D721Med (cell line): ENCODE results near the gene MEAK7.

ENCODE experiments used
- DNase-seq: peaks from one replicate; pipeline ENCODE4 v3.0.0; 2011; ENCODE audit warnings: low spot score; ENCODE audit not compliant: insufficient read length
- FAIRE-seq: peaks from 2 replicates; lab custom pipeline; 2011; peaks lifted over from hg19 to GRCh38; lab: Jason Lieb, UNC
- TF ChIP-seq, protein P1 (sequence below): IDR thresholded peaks from 2 replicates; pipeline ENCODE4 v1.5.1; 2012; ENCODE audit warnings: mild to moderate bottlenecking, control low read depth; ENCODE audit not compliant: insufficient read depth; ENCODE audit errors: missing control alignments

The MEAK7 gene

DNA sequence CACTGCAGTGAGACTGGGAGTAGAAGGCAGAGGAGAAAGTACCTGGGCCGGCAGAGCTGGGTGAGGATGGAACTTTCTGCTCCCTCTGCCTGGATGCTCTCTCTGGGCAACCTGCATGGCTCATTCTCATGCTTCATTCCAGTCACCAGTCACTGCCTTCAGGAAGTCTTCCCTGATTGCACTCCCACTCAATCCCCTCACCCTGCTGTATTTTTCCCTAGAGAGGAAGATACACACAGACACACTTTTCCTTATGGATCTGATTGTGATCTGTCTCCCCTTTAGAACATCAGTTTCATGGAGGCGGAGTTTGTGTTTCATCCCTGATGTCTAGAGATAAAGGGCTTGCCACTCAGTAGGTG is 44.9 kb downstream of the MEAK7 start:
- FAIRE-seq (no peak), DNase-seq (no peak)
- TF ChIP-seq, protein P1, sequence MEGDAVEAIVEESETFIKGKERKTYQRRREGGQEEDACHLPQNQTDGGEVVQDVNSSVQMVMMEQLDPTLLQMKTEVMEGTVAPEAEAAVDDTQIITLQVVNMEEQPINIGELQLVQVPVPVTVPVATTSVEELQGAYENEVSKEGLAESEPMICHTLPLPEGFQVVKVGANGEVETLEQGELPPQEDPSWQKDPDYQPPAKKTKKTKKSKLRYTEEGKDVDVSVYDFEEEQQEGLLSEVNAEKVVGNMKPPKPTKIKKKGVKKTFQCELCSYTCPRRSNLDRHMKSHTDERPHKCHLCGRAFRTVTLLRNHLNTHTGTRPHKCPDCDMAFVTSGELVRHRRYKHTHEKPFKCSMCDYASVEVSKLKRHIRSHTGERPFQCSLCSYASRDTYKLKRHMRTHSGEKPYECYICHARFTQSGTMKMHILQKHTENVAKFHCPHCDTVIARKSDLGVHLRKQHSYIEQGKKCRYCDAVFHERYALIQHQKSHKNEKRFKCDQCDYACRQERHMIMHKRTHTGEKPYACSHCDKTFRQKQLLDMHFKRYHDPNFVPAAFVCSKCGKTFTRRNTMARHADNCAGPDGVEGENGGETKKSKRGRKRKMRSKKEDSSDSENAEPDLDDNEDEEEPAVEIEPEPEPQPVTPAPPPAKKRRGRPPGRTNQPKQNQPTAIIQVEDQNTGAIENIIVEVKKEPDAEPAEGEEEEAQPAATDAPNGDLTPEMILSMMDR: no peak

DNA sequence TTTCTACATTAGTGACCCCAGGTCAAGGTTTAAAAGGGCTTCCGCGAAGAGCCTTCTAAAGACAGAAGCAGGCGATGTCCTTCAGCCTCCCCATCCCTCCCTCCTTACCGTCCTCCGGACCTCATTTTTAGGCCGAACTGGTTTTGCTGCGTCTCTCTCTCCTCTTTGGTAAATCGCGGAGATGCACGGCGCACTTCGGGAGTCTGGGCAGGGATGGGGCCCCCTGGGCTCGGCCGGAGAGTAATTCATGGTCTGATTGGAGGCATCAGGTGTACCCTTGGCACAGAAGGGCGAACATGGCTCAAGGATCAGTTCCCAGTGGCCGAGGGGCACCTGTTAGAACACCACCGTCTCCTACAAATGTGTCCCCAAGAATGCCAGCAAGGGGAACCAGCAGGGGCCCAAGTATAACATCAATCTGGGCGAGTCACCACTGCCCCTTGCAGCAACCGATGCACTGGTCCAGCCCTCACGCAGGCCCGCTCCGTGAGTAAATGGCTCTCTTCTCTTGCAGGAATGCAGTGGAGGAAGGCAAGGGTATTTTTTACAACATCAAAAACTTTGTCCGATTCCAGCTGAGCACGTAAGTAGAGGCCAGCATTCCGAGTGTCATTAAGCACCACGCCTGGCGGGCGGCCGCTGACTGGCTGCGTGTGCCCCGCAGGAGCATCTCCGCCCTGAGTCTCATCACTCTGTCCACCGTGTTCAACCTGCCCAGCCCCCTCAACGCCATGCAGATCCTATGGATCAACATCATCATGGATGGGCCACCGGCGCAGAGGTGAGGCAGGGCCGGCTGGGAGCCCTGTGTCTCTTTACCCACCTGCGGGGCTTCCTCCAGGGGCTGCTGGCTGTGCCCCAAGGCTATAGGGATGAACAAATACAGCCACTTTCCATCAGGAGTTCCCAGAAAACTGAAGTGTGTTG is 45.6 kb downstream of the MEAK7 start:
- TF ChIP-seq, protein P1: no peak
- DNase-seq: no peak
- no peak for FAIRE-seq

DNA sequence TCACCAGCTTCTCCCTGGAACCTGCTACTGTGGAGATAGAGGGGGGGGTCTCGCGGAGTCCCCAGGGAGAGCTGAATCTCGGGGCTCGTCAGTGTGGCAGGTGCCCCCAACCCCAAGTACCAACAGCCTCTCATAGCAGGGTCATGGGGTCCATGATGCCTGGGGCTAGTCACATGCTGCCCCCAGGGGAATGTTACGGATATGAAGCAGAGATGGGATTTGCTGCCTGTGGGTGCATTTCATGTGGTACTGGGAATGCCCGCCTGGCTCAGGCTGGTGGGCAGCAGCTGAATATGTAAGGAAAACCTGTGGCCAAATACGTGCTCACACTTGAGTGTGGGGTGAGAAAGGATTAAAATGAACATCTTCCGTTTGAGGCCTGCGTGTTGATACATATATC is 49.4 kb downstream of the MEAK7 start:
- TF ChIP-seq, protein P1: no peak
- DNase-seq: no peak
- FAIRE-seq: no peak
